HUES48 (cell line): ENCODE data around the gene TSPAN18.
A peak's percentile ranks its signal among the peaks of the same experiment; 100 is the strongest.

Source experiments
- H3K27ac ChIP-seq: one replicate; pipeline ENCODE4 v1.7.0; 2013; ENCODE audit warnings: low read depth, low read length, inconsistent platforms
- H3K27me3 ChIP-seq: 2 replicates; pipeline ENCODE4 v1.6.1; 2013; ENCODE audit warnings: mild to moderate bottlenecking, low read length; ENCODE audit not compliant: control insufficient read depth, insufficient read depth
- H3K36me3 ChIP-seq: 2 replicates; pipeline ENCODE4 v1.6.1; 2013; ENCODE audit warnings: low read length; ENCODE audit not compliant: control insufficient read depth, insufficient read depth
- H3K4me1 ChIP-seq: 2 replicates; pipeline ENCODE4 v1.6.1; 2013; ENCODE audit warnings: mild to moderate bottlenecking, low read length; ENCODE audit not compliant: control insufficient read depth, insufficient read depth
- H3K4me3 ChIP-seq: 2 replicates; pipeline ENCODE4 v1.5.1; 2013; ENCODE audit warnings: mild to moderate bottlenecking, low read depth, low read length
- H3K9ac ChIP-seq: 2 replicates; pipeline ENCODE4 v1.6.1; 2013; ENCODE audit warnings: mild to moderate bottlenecking, low read depth, low read length, moderate library complexity
- H3K9me3 ChIP-seq: 2 replicates; pipeline ENCODE4 v1.6.1; 2013; ENCODE audit warnings: low read length; ENCODE audit not compliant: control insufficient read depth, insufficient read depth

The TSPAN18 gene

GRCh38 chr11:44966694-44967093 is 239.9 kb downstream of the TSPAN18 start:
- Histone ChIP-seq H3K36me3 (no peaks in the 10 kb centered on the region), H3K4me1 (peaks cover 36% of the 10 kb centered on the region), H3K27me3 (no peaks in the 10 kb centered on the region; the same call in 1 of the 2 replicates), H3K9ac (no peak overlapping the region), H3K9me3 (no peaks in the 10 kb centered on the region), H3K27ac (no peak overlapping the region), H3K4me3 (no peak overlapping the region)

- Histone ChIP-seq H3K4me3 (no peak overlapping the region), H3K9ac (no peak overlapping the region), H3K9me3 (no peaks in the 10 kb centered on the region), H3K4me1 (peaks cover 25% of the 10 kb centered on the region), H3K36me3 (no peaks in the 10 kb centered on the region), H3K27me3 (no peaks in the 10 kb centered on the region; the same call in 1 of the 2 replicates), H3K27ac (no peak overlapping the region)
Observed at GRCh38 chr11:44967930-44968496, 241.3 kb downstream of the TSPAN18 start.

- Histone ChIP-seq H3K27ac (no peak overlapping the region), H3K36me3 (no peaks in the 10 kb centered on the region), H3K4me1 (peaks cover 21% of the 10 kb centered on the region), H3K27me3 (peaks cover 1% of the 10 kb centered on the region; the same call in 1 of the 2 replicates), H3K9me3 (no peaks in the 10 kb centered on the region), H3K9ac (no peak overlapping the region), H3K4me3 (no peak overlapping the region)
Observed at GRCh38 chr11:44968510-44968909, 241.7 kb downstream of the TSPAN18 start.

GRCh38 chr11:44969651-44970252 is 243.0 kb downstream of the TSPAN18 start:
- Histone ChIP-seq H3K4me1 (peaks cover 16% of the 10 kb centered on the region), H3K36me3 (no peaks in the 10 kb centered on the region), H3K9me3 (no peaks in the 10 kb centered on the region), H3K4me3 (no peak overlapping the region), H3K27me3 (peaks cover 2% of the 10 kb centered on the region; the same call in 1 of the 2 replicates), H3K9ac (no peak overlapping the region), H3K27ac (no peak overlapping the region)

GRCh38 chr11:44970293-44970692 is 243.5 kb downstream of the TSPAN18 start:
- H3K9me3 ChIP-seq, result no peaks in the 10 kb centered on the region
- no peaks in the 10 kb centered on the region for H3K36me3 ChIP-seq
- H3K4me1 ChIP-seq, result peaks cover 15% of the 10 kb centered on the region; the same call in 1 of the 2 replicates
- H3K4me3 ChIP-seq, result no peak overlapping the region
- no peak overlapping the region for H3K27ac ChIP-seq
- H3K9ac ChIP-seq, result no peak overlapping the region
- H3K27me3 ChIP-seq, result peaks cover 2% of the 10 kb centered on the region; the same call in 1 of the 2 replicates

- no peak overlapping the region for H3K27ac ChIP-seq
- H3K27me3 ChIP-seq, result peaks cover 2% of the 10 kb centered on the region; the same call in 1 of the 2 replicates
Observed at GRCh38 chr11:44971185-44971584, 244.4 kb downstream of the TSPAN18 start.

GRCh38 chr11:44972746-44973435 is 246.1 kb downstream of the TSPAN18 start:
- Histone ChIP-seq H3K27ac (no peak overlapping the region), H3K9me3 (no peaks in the 10 kb centered on the region), H3K27me3 (peaks cover 2% of the 10 kb centered on the region; the same call in 1 of the 2 replicates), H3K4me3 (no peak overlapping the region), H3K36me3 (no peaks in the 10 kb centered on the region), H3K4me1 (peaks cover 17% of the 10 kb centered on the region; the same call in 1 of the 2 replicates), H3K9ac (no peak overlapping the region)

More at GRCh38 chr11:44971185-44971584, 244.4 kb downstream of the TSPAN18 start:
- peaks cover 15% of the 10 kb centered on the region; the same call in 1 of the 2 replicates for H3K4me1 ChIP-seq
- no peaks in the 10 kb centered on the region for H3K36me3 ChIP-seq
- H3K9ac ChIP-seq, result no peak overlapping the region
- H3K9me3 ChIP-seq, result no peaks in the 10 kb centered on the region
- H3K4me3 ChIP-seq, result no peak overlapping the region

- H3K9me3 ChIP-seq, result no peaks in the 10 kb centered on the region
- no peak overlapping the region for H3K4me3 ChIP-seq
- H3K27ac ChIP-seq, result peak overlapping the region; percentile 8
- H3K27me3 ChIP-seq, result peaks cover 2% of the 10 kb centered on the region; the same call in 1 of the 2 replicates
- H3K9ac ChIP-seq, result no peak overlapping the region
- H3K36me3 ChIP-seq, result no peaks in the 10 kb centered on the region
- H3K4me1 ChIP-seq, result peaks cover 13% of the 10 kb centered on the region; the same call in 1 of the 2 replicates
Observed at GRCh38 chr11:44973632-44974401, 247.1 kb downstream of the TSPAN18 start.

GRCh38 chr11:44974402-44975000 is 247.7 kb downstream of the TSPAN18 start:
- H3K9me3 ChIP-seq, result no peaks in the 10 kb centered on the region
- H3K9ac ChIP-seq, result no peak overlapping the region
- H3K27ac ChIP-seq, result no peak overlapping the region
- no peak overlapping the region for H3K4me3 ChIP-seq
- H3K27me3 ChIP-seq, result peaks cover 2% of the 10 kb centered on the region; the same call in 1 of the 2 replicates
- H3K4me1 ChIP-seq, result peaks cover 20% of the 10 kb centered on the region
- no peaks in the 10 kb centered on the region for H3K36me3 ChIP-seq

GRCh38 chr11:44976576-44976975 is 249.8 kb downstream of the TSPAN18 start:
- H3K36me3 ChIP-seq, result no peaks in the 10 kb centered on the region
- H3K4me1 ChIP-seq, result peaks cover 25% of the 10 kb centered on the region
- H3K27me3 ChIP-seq, result peaks cover 2% of the 10 kb centered on the region; the same call in 1 of the 2 replicates
- H3K4me3 ChIP-seq, result no peak overlapping the region
- H3K9me3 ChIP-seq, result no peaks in the 10 kb centered on the region
- no peak overlapping the region for H3K9ac ChIP-seq
- no peak overlapping the region for H3K27ac ChIP-seq
